Subcutaneous adipose tissue (tissue), 4 donors: ENCODE data around the gene CXXC5. TPM values are rescaled to one million over a fixed set of nuclear protein-coding genes. Genes with fewer than 3 reads are reported as not detected.

Experiments used
- total RNA-seq, 4 donors: library from RNA; depleted of rRNA; stranded (reverse); fragments of >200 nt; gene quantifications; one replicate each; pipeline ENCODE4 v1.1.0, GENCODE V29; 2016
- TF ChIP-seq, protein P1 (sequence below): fragments of 450-650 bp; IDR thresholded peaks from one replicate; pipeline ENCODE4 v1.5.1; 2016; ENCODE audit warnings: low read depth, mild to moderate bottlenecking, control low read depth, antibody characterized with exemption, moderate library complexity

CXXC5 gene
- total RNA-seq, 4 donors from 2014 or later, result 19.1 to 68.4 (median 45.7) TPM

DNA sequence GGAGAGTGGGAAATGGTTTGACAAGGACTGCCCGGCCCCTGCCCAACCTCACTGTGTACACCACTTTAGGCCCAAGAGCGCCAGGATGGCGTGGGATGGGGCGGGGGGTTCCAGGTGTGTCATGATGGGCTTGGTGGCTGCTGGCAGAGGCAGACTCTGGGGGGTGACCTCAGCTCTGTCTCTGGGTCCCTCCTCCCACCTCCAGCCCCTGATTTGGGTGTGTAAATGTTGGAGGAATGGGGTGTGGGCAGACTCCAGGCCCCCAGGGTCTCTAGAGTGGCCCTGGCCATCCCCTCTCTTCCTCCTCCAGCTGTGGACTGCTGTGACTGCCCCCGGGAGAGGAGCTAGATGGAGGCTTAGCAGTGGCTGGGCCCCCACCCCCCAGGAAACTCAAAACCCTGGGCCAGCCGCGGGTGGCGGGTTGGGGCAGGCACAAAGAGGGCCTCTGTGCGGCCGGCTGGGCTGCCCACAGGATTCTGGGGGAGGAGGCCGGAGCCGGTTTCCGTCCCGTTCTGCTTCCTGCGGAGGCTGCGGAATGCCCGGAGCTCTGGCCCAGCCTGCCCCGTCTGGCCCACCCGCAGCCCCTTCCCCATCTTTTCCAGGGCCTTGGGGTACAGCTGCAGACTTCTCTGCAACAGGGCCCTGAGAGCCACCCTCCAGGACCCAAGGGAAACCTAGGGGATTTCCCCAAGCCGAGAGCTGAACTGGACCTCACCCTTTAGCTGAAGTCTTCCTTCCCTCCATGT is 23.1 kb downstream of the CXXC5 start:
- TF ChIP-seq, protein P1, sequence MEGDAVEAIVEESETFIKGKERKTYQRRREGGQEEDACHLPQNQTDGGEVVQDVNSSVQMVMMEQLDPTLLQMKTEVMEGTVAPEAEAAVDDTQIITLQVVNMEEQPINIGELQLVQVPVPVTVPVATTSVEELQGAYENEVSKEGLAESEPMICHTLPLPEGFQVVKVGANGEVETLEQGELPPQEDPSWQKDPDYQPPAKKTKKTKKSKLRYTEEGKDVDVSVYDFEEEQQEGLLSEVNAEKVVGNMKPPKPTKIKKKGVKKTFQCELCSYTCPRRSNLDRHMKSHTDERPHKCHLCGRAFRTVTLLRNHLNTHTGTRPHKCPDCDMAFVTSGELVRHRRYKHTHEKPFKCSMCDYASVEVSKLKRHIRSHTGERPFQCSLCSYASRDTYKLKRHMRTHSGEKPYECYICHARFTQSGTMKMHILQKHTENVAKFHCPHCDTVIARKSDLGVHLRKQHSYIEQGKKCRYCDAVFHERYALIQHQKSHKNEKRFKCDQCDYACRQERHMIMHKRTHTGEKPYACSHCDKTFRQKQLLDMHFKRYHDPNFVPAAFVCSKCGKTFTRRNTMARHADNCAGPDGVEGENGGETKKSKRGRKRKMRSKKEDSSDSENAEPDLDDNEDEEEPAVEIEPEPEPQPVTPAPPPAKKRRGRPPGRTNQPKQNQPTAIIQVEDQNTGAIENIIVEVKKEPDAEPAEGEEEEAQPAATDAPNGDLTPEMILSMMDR, result no peak

DNA sequence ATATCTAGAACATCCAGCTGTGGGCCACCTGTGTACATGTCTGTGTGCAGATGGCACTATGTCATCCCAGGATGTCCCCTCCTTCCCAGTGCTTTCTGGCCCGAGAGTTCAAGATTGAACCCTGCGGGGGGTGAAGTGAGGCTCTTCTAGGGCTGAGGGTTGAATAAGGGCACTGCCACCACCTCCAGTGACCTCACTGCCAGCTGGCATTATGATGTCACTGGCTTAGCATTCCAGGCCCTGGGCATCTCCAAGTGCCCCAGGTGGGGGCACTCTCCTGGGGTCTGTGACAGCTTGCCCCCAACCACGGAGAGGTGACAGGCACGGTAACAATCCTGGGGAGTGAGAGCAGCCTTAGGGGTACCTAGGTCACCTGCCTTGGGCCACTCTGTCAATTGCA is 27.1 kb downstream of the CXXC5 start:
- TF ChIP-seq, protein P1, result no peak

DNA sequence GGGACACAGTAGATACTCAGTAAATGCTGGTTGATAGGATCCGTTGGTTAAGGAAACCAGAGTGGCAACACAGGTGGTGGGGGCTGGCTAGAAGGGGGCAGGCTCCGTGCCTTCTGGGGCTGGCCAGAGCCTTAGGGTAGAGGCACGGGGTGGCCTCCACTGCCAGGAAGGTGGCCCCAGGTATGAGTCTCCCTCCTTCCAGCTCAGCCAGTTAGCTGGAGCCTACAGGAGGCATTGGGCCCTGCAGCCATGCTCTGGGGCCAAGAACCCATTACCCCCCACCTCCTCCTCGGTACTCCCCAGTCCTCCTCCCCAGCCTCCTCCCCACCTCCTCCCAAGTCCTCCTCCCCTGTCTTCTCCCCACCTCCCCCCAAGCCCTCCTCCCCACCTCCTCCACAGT is 27.7 kb downstream of the CXXC5 start:
- TF ChIP-seq, protein P1, result no peak

DNA sequence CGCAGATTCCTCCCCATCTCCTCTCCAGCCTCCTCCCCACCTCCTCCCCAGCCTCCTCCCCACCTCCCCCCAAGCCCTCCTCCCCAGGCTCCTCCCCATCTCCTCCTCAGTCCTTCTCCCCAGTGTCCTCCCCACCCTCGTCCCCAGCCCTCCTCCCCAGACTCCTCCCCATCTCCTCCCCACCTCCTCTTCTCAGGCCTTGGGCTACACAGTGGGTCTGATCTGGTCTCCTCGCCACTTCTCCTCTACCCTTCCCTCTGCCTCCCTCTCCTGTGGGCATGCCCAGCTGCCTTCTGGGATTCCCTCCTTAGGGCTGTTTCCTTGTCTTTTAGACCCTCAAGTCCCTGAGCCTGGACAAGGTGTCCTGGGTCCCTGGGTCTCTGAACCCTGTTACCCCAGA is 28.3 kb downstream of the CXXC5 start:
- TF ChIP-seq, protein P1, result no peak

DNA sequence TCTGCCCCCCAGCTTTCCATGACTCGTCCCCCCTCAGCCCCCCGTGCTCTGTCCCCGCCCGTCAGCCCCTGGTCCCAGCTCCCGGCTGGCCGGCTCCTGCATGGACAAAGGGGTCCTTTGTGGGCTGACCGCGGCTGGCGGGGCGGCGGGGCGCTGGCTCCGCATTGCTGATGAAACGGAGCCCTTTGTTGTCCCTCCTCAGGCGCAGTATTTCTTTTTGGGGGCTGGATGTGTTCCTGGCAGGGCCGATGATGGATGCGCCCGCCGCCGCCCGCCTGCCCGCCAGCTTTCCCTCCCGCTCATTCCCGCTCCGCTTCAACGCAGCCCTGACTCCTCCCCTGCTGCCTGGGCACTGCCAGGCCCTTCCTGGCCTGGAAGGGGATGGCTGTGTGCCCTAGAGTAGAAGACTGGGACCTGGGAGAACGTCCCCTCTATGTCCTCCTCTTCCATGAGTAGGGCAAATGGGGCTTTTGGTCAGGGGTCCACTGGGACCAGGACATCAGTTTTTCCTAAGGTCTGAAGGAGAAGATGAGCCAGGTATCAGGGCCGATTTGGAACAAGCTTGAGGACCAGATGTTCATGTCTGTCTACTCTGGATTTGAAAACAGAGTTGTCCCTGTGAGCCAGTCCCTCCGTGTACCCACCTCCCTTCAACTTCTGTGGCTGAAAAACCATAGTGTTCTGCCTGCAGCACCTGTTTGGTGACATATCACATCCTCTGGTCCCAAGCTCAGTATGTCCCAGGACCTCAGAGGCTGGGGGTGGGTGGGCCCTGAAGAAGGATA is 29.0 kb downstream of the CXXC5 start:
- TF ChIP-seq, protein P1, result no peak

DNA sequence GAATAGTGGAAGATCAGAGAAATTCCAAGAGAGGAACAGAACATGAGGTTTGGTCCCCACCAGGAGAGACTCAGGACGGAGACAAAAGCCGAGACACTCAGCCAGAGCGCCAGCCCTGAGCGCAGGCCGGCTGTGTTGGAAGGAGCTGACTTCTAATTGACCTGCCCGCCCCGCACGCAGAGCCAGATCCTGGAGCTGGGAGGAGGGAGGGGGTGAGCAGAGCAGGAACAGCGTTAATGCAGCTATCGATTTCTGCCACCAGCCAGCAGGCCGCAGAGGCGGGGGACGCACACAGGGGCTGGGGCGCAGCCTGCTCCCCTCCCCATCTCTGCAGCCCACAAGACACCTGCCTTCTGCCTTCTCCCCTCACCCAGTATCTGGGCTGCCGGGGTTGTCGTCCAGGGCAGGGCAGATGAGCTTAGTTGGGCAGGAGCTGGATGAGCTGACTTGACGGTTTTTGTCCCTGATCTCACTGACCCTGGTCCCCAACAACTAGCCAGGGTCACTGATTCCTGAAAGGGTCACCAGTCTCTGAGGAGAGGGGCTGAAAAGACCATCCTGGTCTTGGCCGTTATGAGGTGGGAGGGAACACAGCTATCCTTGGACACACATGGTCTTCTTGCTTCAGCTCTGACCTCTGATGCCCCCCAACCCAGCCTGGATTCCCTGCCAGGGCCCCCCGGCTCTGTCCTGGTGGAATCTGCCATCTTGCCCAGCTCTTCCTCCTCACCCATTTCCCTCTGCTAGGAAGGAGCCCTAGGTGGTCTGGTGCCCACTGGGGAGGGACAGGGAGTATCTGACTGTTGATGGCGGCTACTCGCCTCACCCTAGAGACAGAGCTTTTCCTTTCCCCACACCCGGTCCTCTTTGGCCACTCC is 29.8 kb downstream of the CXXC5 start:
- TF ChIP-seq, protein P1, result no peak
